ENCODE measurements around the gene DPY19L3.

The DPY19L3 gene

GRCh38 chr19:32415246-32415645 lies 9.7 kb downstream of the DPY19L3 start:
- TF ChIP-seq, protein P1, sequence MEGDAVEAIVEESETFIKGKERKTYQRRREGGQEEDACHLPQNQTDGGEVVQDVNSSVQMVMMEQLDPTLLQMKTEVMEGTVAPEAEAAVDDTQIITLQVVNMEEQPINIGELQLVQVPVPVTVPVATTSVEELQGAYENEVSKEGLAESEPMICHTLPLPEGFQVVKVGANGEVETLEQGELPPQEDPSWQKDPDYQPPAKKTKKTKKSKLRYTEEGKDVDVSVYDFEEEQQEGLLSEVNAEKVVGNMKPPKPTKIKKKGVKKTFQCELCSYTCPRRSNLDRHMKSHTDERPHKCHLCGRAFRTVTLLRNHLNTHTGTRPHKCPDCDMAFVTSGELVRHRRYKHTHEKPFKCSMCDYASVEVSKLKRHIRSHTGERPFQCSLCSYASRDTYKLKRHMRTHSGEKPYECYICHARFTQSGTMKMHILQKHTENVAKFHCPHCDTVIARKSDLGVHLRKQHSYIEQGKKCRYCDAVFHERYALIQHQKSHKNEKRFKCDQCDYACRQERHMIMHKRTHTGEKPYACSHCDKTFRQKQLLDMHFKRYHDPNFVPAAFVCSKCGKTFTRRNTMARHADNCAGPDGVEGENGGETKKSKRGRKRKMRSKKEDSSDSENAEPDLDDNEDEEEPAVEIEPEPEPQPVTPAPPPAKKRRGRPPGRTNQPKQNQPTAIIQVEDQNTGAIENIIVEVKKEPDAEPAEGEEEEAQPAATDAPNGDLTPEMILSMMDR (IDR thresholded peaks at IDR 0.05): no peak

DNA sequence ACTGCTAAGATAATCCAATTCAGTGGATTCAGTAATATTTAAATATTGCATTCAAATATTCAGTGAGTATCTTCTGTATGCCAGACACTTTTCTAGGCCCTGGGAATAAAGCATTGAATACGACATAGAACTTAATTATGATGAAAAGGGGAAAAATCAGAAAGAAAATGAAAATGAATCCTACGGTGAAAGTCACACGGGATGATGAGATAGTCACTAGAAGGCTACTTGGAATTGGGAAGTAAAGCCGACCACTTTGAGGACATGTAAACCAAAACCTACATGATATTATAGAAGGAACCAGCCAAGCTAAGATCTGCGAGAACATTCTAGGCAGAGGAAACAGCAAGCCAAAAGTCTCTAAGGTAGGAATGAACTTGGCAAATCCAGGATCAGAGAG lies 10.1 kb downstream of the DPY19L3 start:
- TF ChIP-seq, protein P1 (IDR thresholded peaks at IDR 0.05): no peak

DNA sequence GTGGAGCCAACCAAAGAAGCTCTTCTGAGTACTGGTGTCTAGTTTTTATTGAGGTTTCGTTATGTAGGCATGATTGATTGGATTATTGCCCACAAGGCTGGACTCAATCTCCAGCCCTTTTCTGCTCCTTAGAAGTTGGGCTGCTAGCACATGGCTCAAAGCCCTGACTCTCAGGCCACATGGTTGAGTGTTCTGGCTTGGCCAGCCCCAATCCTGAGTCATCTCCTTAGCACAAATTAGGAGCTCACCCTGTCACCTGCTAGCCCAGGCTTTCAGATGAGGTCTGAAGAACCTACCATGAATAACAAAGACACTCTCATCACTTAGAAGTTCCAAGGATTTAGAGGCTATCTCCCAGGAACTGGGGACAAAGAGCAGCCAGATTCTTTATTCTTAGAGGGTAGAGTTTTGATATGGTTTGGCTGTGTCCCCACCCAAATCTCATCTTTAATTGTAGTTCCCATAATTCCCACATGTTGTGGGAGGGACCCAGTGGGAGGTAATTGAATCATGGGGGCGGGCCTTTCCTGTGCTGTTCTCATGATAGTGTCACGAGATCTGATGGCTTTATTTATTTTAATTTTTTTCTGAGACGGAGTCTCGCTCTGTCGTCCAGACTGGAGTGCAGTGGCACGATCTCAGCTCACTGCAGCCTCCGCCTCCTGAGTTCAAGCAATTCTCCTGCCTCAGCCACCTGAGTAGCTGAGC lies 11.3 kb downstream of the DPY19L3 start:
- TF ChIP-seq, protein P1 (IDR thresholded peaks at IDR 0.05): no peak

DNA sequence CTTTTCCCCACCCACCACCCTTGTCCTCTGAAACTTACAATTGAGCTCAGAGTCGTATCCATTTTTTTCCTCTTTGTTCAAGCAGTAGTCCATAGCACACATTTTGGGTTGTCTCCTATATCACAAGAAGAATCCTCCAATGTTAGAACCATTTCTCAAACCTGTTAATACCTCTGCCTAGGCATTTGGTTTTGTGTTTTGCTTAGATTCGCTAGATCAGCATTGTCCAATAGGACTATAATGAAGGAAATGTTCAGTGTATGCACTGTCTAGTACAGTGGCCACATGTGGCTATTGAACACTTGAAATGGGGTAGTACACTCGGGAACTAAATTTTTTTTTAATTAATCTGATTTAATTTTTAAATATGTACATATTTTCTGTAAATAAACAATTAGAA lies 12.6 kb downstream of the DPY19L3 start:
- TF ChIP-seq, protein P1 (IDR thresholded peaks at IDR 0.05): no peak

DNA sequence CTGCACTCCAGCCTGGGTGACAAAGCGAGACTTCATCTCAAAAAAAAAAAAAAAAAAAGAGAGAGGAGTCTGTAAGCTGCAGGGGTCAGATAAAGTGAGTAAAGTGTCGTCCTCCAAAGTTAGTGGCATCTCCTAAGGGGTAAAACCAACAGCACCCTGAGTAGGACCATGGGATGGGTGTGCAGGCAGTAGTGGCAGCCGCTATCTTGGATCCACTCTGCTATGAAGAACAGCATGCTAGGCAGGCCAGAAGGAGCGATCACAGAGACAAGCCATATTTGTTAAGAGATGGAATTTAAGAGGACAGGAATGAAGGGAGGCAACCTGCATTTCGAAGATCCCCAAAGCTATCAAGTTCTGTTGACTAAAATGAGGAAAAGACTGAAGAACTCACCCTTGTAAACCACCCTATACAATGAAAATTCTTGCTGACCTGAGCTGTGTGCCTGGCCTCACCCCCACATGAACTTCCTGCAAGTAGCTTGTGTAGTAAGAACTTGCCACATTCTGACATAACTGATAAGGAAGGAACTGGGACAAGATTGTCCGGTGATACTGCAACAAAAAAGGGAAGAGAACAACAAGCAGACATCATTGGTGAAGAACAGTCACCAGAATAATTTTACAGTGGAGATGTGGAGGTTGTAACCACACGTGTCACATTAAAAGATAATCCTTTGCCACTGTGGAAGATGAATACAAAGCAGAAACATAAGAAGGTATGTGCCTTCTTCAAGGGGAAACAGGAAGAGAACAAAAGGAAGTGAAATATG lies 16.2 kb downstream of the DPY19L3 start:
- TF ChIP-seq, protein P1 (IDR thresholded peaks at IDR 0.05): no peak

DNA sequence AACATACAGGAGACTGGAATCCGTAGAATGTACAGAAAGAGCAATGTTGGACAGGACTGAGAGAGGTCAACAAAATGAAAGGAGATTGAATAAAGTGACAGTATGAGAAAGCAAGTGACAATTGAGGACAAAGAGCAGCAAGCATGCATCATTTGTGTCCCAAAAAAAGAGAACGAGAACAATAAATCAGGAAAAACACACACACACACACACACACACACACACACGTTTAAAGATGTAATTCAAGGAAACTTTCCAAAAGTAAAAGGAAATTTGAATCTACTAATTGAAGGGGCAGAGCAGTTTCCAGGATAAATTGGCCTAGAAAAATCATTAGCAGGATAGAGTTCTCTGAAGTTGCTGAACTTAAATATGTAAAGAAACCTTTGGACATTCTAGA lies 16.9 kb downstream of the DPY19L3 start:
- TF ChIP-seq, protein P1 (IDR thresholded peaks at IDR 0.05): no peak

DNA sequence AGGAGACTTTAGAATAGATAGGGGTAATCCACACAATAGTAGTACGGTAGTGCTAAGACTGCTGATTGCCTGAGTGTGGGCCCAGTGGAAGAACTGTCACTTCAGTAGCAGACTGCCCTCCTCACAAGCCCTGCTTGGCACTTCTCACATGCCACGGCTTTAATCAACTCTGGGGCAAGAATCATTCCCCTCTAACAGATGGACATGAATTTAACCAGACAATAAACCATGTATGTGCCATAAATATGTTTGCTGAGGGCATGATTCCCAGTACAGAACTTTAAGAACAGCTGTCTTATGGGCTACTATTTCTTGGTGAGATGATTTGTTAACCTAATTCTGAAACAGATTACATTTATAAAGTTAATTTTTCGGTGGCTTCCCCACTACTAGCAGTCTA lies 22.0 kb downstream of the DPY19L3 start:
- TF ChIP-seq, protein P1 (IDR thresholded peaks at IDR 0.05): no peak

All from LNCAP (cell line).